ENCODE results near the gene UNC5B. TPM values are rescaled to one million over a fixed set of nuclear protein-coding genes. Genes with fewer than 3 reads are reported as not detected.

The UNC5B gene
- total RNA-seq, 1 donor, result 0.27 TPM

Other genes with a start within 250 kb of the UNC5B start
- 10.8 TPM for gene SLC29A3, start 106.7 kb downstream of the UNC5B start, total RNA-seq
- gene CDH23, start 184.3 kb downstream of the UNC5B start, total RNA-seq, result 0.81 TPM